Esophagus squamous epithelium (tissue), 4 donors: ENCODE measurements around the gene HDC.

Experiments
- CTCF ChIP-seq, 6 experiments: fragments of 450-650 bp in 4 of 6; fragments of 200-600 bp in 2 of 6; sonication (generic) in 2 of 6; IDR thresholded peaks; one replicate each; pipeline ENCODE4 v1.5.1; 2016 to 2019; ENCODE audit warnings: antibody characterized with exemption in 6 of 6, mild to moderate bottlenecking in 4 of 6, moderate library complexity in 4 of 6
- POLR2A ChIP-seq, 4 donors: fragments of 450-650 bp; IDR thresholded peaks; one replicate each; pipeline ENCODE4 v1.6.1; 2017; ENCODE audit warnings: antibody characterized with exemption in 4 of 4, mild to moderate bottlenecking in 4 of 4, moderate library complexity in 3 of 4

- no peak for TF ChIP-seq CTCF (IDR thresholded peaks at IDR 0.05)
- no peak for TF ChIP-seq POLR2A (IDR thresholded peaks at IDR 0.05)
Measured at GRCh38 chr15:50265620-50266019, at the start of gene HDC.
